PC-3 (cell line): ENCODE data around the gene NUDT1. TPM values are rescaled to one million over a fixed set of nuclear protein-coding genes. Genes with fewer than 3 reads are reported as not detected.

Experiments used
- ATAC-seq: fragments of 200-7000 bp; cut with Tn5 transposase; 2 replicates; pipeline ENCODE4 v1.9.1; 2020; ENCODE audit warnings: mild to moderate bottlenecking, moderate library complexity
- BruUV-seq: library from RNA; stranded (reverse); fragments of 400-500 nt; replicated peaks from 2 replicates; lab custom pipeline; 2021; lab: Mats Ljungman, UMichigan
- CTCF ChIA-PET: fragments of 300-600 bp; sonication (Branson Sonifier 250); formaldehyde crosslinking; loops from one replicate; lab custom pipeline; 2022; ENCODE audit warnings: antibody characterized with exemption; lab: Charles Lee
- POLR2A ChIA-PET: fragments of 300-600 bp; sonication (Branson Sonifier 250); formaldehyde crosslinking; loops from one replicate; lab custom pipeline; 2022; ENCODE audit warnings: antibody characterized with exemption; ENCODE audit not compliant: unreplicated experiment; lab: Charles Lee
- DNase-seq: peaks from one replicate; pipeline ENCODE4 v3.0.0-alpha.2; 2015
- H2AFZ ChIP-seq: fragments of 300-600 bp; sonication (generic); 2 replicates; pipeline ENCODE4 v1.6.0; 2016; ENCODE audit warnings: antibody characterized with exemption, low read length
- H3F3A ChIP-seq: fragments of 300-600 bp; sonication (generic); one replicate; pipeline ENCODE4 v1.6.0; 2017; ENCODE audit warnings: antibody characterized with exemption, low read length, control low read depth, mild to moderate bottlenecking; ENCODE audit not compliant: unreplicated experiment
- H3K27ac ChIP-seq: fragments of 300-600 bp; sonication (generic); 2 replicates; pipeline ENCODE4 v1.5.1; 2016; ENCODE audit warnings: mild to moderate bottlenecking, low read length
- H3K27me3 ChIP-seq: fragments of 300-600 bp; sonication (generic); 2 replicates; pipeline ENCODE4 v1.6.1; 2016; ENCODE audit warnings: low read length, mixed read lengths
- H3K36me3 ChIP-seq: fragments of 300-600 bp; sonication (generic); 2 replicates; pipeline ENCODE4 v1.6.1; 2016; ENCODE audit warnings: low read depth, mixed run types, low read length, mixed read lengths
- H3K4me1 ChIP-seq: fragments of 300-600 bp; sonication (generic); 2 replicates; pipeline ENCODE4 v1.5.1; 2016; ENCODE audit warnings: low read length; ENCODE audit not compliant: insufficient read depth
- H3K4me2 ChIP-seq: fragments of 300-600 bp; sonication (generic); 2 replicates; pipeline ENCODE4 v1.6.0; 2016; ENCODE audit warnings: low read length
- H3K4me3 ChIP-seq: fragments of 300-600 bp; sonication (generic); 2 replicates; pipeline ENCODE4 v1.5.1; 2016; ENCODE audit warnings: mild to moderate bottlenecking, low read length, mixed read lengths
- H3K79me2 ChIP-seq: fragments of 300-600 bp; sonication (generic); 2 replicates; pipeline ENCODE4 v1.6.1; 2017; ENCODE audit warnings: low read length, mixed read lengths
- H3K9ac ChIP-seq: fragments of 300-600 bp; sonication (generic); 2 replicates; pipeline ENCODE4 v1.6.0; 2016; ENCODE audit warnings: mild to moderate bottlenecking, low read length
- H3K9me2 ChIP-seq: fragments of 300-600 bp; sonication (generic); replicated peaks from 2 replicates; pipeline ENCODE4 v1.6.1; 2016; ENCODE audit warnings: mixed run types, low read length, mixed read lengths
- H3K9me3 ChIP-seq: fragments of 300-600 bp; sonication (generic); 2 replicates; pipeline ENCODE4 v1.6.1; 2016; ENCODE audit warnings: low read length, mixed read lengths
- H4K20me1 ChIP-seq: fragments of 300-600 bp; sonication (generic); 2 replicates; pipeline ENCODE4 v1.6.1; 2016; ENCODE audit warnings: low read length, mixed read lengths
- CTCF ChIP-seq: fragments of 300-600 bp; sonication (generic); conservative IDR thresholded peaks from 2 replicates; pipeline ENCODE4 v1.5.1; 2017; ENCODE audit warnings: antibody characterized with exemption, low read depth, mild to moderate bottlenecking, low read length
- EZH2 ChIP-seq: fragments of 300-600 bp; sonication (generic); IDR thresholded peaks from one replicate; pipeline ENCODE4 v1.6.1; 2017; ENCODE audit warnings: antibody characterized with exemption, mild to moderate bottlenecking, low read length; ENCODE audit not compliant: unreplicated experiment
- EZH2phosphoT487 ChIP-seq: fragments of 300-600 bp; sonication (generic); IDR thresholded peaks from 2 replicates; pipeline ENCODE4 v1.6.1; 2018; ENCODE audit warnings: mild to moderate bottlenecking, antibody characterized with exemption, low read length, borderline replicate concordance
- intact Hi-C: fragments of 100-400 bp; cut with micrococcal nuclease; formaldehyde crosslinking; loops from 2 replicates; pipeline ENCODE4 v1.9.0; 2023
- total RNA-seq: library from RNA; depleted of rRNA; stranded (reverse); fragments of >200 nt; gene quantifications from 2 replicates; pipeline ENCODE4 v1.2.3, GENCODE V29; 2014

Gene NUDT1
- total RNA-seq, 1 experiment from 2014 or later = 59.3 TPM

- Histone ChIP-seq H3K4me1 (no peaks in the 10 kb centered on the region), H3F3A (no peaks in the 10 kb centered on the region), H4K20me1 (no peaks in the 10 kb centered on the region), H3K9me3 (no peaks in the 10 kb centered on the region), H3K27me3 (no peaks in the 10 kb centered on the region), H2AFZ (no peak overlapping the region), H3K79me2 (no peaks in the 10 kb centered on the region), H3K4me2 (no peak overlapping the region), H3K9me2 (no peaks in the 10 kb centered on the region), H3K4me3 (no peak overlapping the region), H3K36me3 (peaks cover 13% of the 10 kb centered on the region), H3K27ac (no peak overlapping the region), H3K9ac (no peak overlapping the region)
- no TSS peak for BruUV-seq
- intact Hi-C loops = loop anchor here (5.0 kb wide), 2 partner anchors 48 to 543 kb away; no protein-coding TSS in a partner anchor
- ChIA-PET POLR2A (no interaction called here), CTCF (no interaction called here)
- DNase-seq = no peak
- no peak for ATAC-seq
- TF ChIP-seq EZH2 (no peak), CTCF (no peak), EZH2phosphoT487 (no peak)
These were observed 36.8 kb upstream of the NUDT1 start for GRCh38 chr7:2205036-2205780.

- no peak for TF ChIP-seq EZH2
- TF ChIP-seq CTCF = no peak
- TF ChIP-seq EZH2phosphoT487 = no peak
- Histone ChIP-seq H3K36me3 (peaks cover 21% of the 10 kb centered on the region), H3K4me3 (no peak overlapping the region), H3K9ac (no peak overlapping the region), H3K4me2 (no peak overlapping the region), H3K4me1 (no peaks in the 10 kb centered on the region), H3K27me3 (no peaks in the 10 kb centered on the region), H2AFZ (no peak overlapping the region), H3K9me3 (no peaks in the 10 kb centered on the region), H4K20me1 (no peaks in the 10 kb centered on the region), H3K27ac (no peak overlapping the region), H3K9me2 (no peaks in the 10 kb centered on the region), H3F3A (no peaks in the 10 kb centered on the region), H3K79me2 (no peaks in the 10 kb centered on the region)
- no peak for DNase-seq
- ATAC-seq = no peak
- ChIA-PET CTCF (no interaction called here), POLR2A (no interaction called here)
- BruUV-seq = no TSS peak
- intact Hi-C loops = loop anchor here (5.0 kb wide), 2 partner anchors 51 to 546 kb away; no protein-coding TSS in a partner anchor
These were observed 33.3 kb upstream of the NUDT1 start for GRCh38 chr7:2208712-2209111.
